ENCODE data around the gene MAML2.
A peak's percentile ranks its signal among the peaks of the same experiment; 100 is the strongest.

Gene MAML2

DNA sequence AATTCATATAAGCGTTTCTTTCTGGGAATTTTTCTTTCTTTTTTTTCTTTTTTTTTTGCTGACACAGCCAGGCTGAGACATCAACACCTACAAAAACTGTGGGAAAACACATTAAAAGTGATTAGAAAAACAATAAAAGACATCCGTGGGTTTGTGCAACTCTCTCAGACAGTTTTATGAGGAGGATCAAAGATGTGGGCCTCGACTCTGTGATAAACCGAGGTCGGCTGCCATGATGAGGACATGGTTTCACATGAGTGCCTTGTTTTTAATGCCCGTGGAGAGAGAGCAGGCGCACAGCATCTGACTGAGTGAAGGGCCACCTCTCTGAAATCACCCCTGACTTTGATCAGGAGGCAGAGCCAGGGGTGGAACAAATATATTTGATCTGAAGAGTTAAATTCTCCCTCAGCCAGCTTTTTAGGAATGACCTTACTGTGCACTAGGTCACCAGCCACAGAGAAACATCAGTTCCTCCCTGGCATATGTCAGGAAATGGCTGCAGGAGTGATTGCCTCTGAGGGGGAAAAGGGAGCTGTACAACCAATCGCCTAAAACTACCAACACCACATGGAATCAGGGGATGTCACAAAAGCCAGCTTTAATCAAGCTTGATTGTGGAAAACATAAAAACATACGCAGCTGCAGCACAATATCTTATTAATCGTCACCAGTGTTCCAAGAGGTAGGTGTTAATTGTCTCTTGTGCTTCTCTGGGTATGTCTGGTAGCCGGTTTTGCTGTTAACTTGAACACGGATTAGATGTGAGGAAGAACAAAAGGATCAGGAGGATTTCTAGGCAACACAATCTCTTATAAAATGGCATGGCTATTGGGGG lies 164.7 kb downstream of the MAML2 start:
- DNase-seq = no peak

DNA sequence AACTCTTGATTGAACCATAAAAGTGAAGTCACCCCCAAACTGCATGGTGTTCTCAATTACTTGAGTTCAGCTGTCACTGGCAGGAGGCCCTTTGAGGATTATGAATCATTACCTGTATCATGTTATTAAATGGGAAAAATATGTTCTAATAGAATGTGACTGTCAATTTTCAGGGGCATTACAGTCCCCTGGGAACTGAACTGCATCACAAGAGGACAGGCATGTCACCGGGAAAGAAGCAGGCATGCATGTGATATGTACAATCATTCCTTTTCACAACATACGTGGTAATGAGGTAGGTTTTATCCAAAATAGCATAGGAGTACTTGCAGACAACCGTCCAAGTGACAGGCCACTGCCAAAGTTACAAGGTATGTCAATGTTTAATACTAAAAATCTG lies 165.8 kb downstream of the MAML2 start:
- DNase-seq = no peak

DNA sequence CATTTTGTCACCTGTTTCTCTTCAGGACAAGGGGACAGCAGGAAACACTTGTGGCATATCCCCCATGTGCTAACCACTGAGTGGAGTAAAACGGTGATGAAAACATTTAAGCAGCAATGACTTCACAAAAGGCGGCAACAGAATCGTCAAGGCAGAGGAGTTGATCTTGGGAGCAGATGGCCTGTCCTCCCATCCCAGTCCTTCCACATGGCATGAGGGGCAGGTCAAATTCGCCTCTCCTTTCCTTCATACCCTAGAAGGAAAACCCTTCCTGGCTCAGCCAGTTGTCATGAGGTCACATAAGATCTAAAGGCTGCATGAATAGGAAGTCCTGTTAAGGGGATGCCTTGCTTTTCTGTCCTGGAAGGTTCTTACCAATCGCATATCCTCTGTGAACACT lies 169.1 kb downstream of the MAML2 start:
- no peak for DNase-seq

DNA sequence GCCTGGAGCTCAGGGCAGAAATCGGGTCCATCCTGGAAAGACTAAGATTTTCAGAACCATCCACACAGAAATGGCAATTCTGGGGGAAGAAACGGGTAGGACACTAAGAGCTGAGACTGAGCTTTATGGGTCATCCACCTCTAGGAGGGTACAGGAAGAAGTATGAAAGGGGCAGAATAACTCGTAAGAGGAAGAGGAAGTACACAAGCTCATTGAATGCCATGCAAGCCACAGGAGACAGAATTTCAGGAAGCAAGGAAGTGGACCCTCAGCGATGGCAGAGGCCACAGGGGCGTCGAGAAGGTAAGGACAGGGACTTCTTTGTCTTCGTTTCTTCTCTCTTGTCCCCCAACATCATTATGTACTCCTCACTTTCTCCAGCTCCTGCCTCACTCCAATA lies 169.6 kb downstream of the MAML2 start:
- no peak for DNase-seq

DNA sequence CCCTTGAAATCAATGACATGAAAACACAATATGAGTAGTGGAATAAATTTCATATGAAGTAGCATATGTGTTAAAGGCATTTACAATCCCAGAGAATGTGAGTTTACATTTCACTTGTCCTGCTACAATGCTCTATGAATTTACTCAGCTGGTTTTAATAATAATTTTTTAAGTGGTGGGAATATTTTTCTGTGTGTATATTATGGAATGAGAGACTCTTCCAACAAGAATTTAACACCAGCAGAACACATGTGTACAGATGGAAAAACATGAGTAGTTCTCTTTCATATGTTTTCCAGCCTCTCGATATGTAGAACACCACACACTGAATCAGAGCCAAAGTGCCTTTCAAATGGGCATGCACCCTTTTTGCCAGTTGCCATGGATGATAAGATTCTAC lies 170.4 kb downstream of the MAML2 start:
- DNase-seq = no peak

DNA sequence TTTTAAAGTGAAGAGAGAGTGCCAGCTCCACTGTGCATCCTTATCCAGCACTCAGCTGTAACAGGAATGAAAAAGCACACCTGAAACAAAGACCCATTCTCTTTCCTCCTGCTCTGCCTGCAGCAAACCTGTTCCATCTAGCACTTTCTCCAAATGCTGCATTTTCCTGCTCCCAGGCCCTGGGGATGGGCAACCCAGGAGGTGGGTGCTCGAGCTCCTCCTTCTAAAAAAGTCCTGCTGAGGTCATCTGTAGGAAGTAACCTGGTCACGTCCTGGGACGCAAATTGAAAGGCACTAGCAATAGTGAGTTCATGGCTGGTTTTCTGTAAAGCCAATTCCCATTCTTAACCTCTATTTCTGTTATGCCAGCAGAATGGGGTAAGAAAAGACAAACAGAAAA lies 173.7 kb downstream of the MAML2 start:
- DNase-seq = no peak

DNA sequence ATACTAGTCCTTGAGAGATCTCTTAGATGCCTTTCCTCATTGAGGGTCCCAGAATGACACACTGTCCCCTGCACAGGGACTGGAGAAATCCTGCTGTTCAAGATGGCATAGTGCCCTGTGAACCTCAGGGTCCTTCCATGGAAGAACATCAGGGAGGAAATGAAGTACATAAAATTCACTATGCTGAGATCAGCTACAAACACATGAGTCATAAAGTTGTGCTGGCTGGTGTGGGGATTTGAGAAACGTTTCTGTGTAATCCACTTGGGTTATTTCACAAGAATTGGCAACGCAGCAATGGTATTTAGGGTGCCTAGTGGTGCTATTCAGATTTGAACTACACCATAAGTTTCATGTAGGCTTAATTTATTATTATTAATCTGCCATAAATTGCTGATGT lies 174.4 kb downstream of the MAML2 start:
- DNase-seq = peak in 1 of 2 donors; percentile 27

DNA sequence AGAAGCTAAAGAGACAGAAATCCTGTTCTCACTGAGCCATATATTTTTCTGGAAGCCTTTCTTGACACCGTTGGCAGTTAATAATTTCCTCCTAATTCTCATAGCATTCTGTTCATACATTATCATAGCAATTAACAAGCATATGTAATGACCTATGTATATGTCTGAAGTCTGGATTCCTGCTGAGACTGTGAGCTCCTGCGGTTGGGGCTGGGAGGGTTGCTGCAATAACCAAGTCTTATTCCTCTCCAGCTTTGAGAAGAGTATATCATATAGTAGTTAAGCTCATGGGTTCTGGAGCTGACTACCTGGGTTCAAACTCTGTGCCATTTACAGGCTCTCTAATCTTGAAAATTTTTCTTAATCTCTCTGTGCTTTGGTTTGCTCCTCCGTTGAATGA lies 175.2 kb downstream of the MAML2 start:
- DNase-seq = no peak

DNA sequence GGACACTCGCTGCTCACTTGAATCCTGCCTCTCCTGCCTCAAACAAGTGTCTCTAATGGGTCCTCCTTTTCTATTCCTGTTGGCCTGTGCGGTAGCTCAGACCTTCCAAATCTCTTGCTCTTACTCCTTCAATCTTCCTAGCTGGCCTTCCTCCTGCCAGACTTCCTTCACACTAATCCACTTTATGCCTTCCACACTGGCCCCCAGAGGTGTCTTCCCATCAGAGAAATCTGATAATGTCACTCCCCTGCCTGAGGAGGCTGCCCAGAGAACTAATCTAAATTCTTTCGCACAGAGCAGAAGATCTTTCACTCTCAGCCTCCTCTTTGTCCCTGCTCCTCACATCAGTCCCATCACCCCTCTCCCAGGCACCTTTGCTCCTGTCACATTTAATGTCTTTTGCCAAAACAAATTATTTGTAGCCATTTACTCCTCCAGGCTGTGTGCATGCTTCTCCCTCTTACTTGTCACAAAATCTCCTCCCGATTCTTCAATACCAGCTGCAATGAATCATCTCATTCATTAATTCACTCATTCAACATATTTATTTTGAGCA lies 175.7 kb downstream of the MAML2 start:
- DNase-seq = no peak

DNA sequence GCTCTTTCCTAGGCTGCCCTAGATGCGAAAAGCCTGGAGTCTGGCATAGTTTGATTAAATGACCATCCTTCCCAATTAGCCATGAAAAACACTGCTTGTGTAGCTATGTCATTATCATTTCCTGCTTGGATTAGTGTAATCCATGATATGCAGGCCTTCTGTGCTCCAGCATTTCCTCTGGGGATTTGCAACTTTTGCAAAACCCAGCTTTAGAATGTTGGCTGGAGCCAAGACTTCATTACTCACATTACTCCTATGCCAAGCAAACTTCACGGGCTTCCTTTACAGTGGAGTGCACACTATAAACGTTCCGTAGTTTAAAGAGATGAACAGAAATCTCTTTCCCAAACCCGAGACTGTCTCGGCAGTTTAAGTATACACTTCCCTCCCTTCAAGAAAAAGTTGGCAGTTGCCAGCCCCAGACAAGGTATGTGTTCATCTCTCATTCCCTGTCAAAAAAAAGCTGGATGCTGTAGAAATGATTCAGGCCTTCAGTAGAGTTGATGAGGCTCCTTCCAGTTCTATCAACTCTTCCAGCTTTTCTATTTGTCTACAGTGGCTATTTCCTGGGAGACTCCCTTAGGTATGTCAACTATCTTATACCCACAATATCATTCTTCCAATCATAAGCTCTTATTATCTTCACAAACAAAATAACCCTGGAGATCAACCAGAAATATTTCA lies 180.0 kb downstream of the MAML2 start:
- DNase-seq = no peak

DNA sequence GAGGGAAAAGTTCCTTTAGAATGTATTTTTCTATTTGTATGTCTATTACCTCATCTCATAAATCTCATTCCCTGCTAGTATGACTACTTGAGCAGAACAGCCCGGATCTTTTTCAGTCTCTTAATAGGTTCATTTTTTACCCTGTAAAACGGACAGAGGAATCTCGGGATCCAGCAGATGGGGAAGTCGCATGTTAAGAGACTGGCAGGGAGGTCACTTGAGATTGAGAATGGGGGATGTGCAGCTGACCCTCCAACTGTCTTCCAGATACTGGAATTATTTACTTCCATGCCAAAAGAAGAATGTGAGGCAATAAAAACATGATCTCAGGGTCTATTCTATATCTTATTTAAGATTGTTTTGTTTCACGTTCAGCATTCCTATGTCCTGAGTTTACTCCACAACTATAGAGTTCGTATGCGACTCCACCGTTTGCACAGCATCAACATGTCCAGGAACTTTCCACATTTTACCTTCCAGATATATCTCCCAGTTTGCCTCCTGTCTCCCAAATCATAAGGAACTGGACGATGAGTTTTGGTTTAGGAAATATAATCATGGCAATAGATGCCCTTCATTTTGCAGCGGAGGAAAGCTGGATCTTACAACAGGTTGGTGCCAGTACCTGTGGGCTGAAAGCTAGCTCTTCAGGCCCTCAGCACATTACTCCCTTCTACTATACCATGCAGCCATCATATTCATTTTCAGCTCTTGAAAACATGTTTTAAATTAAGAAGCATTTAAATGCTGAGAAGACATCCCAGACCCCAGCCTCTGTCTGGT lies 181.5 kb downstream of the MAML2 start:
- DNase-seq = no peak

DNA sequence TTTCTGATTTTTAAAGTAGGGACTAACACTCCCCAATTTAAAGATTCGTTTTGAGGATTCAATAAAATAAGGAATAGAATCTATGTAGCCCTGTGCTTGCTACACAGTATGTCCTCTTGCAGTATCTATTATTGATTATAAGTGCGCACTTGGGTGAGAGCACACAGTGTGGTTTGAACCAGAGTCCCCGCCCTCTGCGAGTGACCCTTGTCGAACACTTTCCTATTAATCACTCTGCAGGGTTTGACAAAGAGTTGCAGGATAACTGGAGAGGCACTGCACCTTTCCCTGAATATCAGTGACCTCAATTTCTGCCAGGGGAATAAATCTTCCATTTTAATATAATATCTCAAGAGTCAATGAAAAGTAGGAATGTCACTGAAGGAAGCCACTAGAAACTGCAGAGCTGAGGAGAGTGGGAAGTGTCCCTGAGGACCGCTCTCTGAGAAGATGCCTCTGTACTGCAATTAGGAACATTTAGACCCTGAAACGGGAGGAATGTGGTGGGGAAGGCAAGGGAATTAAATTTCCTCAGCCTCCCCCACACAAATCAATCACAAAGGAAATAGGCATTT lies 182.2 kb downstream of the MAML2 start:
- no peak for DNase-seq

DNA sequence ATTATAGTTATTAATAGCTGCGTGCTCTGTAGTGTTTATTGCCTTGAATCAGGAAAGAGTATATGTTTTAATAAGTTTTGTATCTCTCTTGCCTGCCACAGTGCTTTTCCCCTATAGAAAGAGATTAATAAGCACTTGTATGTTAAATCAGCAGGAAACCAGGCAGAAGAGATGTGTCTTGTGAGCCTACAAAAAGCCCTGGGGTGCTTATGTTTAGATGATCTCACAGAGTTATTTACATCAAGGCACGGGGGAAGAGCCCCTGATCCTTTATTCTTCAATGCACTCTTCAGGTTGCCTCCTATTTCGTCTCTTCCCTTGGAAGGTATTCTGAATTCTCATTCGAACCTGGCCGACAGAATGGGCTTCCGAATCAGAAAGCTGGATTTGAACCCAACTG lies 183.0 kb downstream of the MAML2 start:
- DNase-seq = no peak

DNA sequence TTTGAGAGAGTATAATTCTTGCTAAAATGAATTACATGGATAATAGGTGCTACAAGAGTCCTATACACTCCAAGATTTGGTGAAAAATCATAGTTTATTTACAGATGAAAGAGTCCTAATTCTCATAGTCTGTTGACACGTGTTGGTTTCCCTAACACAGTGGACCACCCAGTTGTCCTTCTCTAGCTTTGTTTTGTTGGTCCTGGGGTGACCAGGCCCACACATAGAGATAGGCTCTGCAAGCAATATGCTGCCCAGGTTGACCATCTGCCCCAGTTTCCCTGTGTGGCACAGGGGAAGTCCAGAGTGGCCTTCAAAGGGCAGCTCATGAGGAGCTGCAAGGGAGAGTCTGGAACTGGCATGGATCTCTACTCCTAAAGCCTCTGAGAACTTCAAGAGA lies 184.9 kb downstream of the MAML2 start:
- no peak for DNase-seq

DNA sequence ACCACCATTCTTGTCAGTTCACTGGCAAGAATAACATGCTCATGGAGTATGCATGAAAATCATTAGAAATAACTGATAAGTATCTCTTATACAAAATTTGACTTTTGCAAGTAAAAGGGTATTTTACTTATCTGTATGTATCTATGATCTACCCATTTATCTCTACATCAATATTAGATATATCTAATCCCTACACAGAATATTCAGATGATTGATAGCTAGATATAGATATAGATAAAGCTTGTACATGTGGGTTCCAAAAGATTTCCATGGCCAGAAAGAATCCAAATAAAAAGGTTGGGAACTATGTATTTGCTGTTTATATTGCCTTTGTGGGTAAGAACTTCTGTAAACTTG lies 185.5 kb downstream of the MAML2 start:
- DNase-seq = no peak

DNA sequence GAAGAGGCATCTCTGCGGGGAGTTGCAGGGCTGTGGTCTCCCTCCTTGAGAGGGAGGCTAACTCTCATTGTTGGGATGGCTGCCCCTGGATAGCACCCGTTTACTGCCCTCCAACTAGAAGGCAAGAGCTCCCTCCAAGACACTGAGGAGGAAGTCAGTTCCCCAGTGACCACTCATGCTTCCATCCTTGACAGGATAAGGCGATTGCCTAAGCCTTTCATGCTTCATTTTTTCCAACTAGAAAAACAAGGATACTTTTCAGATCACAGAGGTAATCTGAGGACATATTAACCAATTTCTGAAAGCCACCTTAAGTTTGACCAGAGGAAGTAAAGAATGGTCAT lies 186.6 kb downstream of the MAML2 start:
- no peak for DNase-seq

DNA sequence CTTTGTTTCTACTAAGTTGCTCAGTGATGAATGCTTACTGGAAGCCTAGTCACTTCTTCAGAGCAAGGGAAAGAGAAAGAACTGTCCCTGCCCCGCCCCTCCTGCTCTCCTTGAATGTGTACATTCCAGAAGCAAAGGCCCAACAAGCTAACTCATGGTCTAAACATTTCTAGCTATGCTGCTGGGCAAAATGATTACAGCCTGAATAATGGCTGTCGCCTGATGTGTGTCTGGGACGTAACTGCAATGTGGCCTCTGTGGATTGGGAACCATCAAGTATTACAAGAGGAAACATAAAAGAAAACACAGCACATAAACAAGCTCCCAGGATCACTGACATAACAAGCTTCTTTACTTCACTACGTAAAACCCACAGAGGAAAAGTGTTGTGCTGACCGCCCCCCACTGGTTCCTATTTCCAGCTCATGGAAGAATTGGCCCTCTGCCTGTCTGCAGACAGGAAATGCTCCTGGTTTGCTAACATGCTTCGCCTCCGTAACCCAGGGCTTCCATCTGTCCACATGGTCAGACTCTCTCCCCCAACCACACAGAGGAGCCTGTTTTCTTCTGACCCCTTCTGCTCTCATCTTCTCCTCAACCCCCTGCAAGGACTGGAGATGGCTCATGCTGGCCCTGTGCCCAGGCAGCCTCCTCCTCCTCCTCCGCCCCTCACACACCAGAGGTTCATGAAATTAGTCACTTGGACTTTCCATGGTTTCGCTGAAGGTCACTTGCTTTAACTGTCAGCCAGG lies 187.2 kb downstream of the MAML2 start:
- peak in 1 of 2 donors; percentile 67 for DNase-seq

DNA sequence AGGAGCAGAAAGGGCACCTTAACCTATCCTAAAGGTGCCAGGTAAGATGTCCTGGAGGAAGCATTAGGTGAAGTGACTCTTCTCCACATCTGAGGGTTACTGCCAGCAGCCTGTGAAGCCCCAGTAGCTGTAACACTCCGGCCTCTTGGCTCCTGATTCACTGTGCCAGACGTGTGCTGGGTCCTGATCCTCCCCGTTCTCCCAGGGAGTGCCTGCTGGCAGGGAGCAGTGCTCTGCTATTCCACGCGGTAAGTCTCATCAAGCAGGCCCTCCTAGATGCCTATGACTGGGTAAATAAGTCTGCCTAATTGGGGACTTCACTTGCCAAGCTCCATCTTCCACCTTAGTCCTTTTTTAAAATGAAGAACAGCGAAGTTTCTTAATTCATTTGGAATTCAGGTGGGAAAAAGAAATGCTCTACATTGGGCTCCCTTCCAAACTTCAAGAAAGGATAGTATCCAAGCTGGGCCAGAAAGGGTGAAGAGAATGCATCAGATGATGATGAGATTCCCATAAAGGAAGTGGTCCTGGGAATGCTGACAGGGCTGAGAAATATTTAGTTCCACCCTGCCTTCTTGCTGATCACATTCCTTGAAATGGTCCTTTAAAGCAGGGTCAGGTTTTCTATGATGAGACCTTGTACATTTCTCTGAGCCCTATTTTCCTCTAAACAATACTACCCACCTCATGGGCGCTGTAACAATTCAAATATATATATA lies 188.0 kb downstream of the MAML2 start:
- DNase-seq = no peak

DNA sequence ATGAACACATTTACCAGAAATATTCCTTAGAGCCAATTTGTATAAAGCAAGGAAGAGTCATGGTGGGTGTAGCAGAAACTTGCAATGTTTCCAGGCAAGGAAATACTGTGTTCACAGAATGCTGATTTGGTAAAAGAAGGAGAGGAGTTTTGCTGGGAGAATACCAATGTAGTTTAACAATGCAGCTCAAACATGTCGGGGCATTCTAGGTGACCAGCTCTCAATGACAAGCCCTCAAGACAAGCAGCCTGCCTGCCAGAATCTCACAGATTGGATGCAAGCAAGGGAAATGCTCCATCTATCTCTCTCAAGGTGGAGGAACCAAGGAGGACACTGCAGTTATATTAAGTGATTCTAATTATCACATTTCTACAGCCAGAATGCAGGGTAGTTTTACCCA lies 190.4 kb downstream of the MAML2 start:
- no peak for DNase-seq

DNA sequence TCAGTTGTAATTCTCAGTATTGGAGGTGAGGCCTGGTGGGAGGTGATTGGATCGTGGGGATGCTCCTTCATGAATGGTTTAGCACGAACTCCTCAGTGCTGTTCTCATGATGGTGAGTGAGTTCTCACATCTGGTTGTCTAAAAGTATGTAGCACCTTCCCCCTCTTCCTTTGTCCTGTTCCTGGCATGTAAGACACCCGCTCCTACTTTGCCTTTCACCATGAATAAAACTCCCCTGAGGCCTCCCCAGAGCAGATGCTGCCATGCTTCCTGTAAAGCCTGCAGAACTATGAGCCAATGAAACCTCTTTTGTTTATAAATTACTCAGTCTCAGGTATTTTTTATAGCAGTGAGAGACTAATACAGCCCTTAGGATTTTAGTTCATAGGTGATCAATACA lies 191.5 kb downstream of the MAML2 start:
- no peak for DNase-seq

DNA sequence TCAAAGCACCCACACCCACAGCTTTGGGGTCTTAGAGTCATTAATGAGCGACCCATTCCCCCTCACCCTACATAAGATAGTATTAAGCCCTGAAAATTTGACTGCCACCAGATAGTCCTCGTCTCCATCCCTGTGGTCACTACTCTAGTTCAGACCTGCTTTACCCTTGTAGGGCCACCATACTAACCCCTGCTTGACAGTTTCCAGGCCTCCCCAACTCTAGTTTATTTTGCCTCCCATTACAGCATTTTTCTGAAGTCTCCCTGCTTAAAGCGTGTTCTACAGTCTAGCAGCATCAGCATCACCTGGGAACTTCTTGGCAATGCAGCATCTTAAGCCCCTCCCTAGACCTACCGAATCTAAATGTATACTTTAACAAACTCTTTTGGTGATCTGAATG lies 192.4 kb downstream of the MAML2 start:
- no peak for DNase-seq

Measured in CD4-positive, alpha-beta T cell treated with Interleukin-1 beta for 1 hour (primary cell).